GM12878 (cell line): ENCODE results near the gene ELL. TPM values are rescaled to one million over a fixed set of nuclear protein-coding genes. Genes with fewer than 3 reads are reported as not detected.

Experiments used
- ATAC-seq: fragments of 200-7000 bp; cut with Tn5 transposase; 3 replicates; pipeline ENCODE4 v1.9.1; 2020; ENCODE audit warnings: mild to moderate bottlenecking, moderate library complexity
- BruUV-seq: library from RNA; stranded (reverse); fragments of 400-500 nt; replicated peaks from 2 replicates; lab custom pipeline; 2021; lab: Mats Ljungman, UMichigan
- CTCF ChIA-PET: fragments of 300-600 bp; sonication (Branson Sonifier 250); formaldehyde crosslinking; extraction: SDS; loops from one replicate; lab custom pipeline; 2021; ENCODE audit warnings: inconsistent platforms; lab: Yijun Ruan, JAX
- POLR2A ChIA-PET: fragments of 350-600 bp; formaldehyde crosslinking; extraction: SDS; loops from one replicate; lab custom pipeline; 2021; ENCODE audit warnings: inconsistent platforms; lab: Charles Lee
- RAD21 ChIA-PET: fragments of 300-600 bp; sonication (Branson Sonifier 250); formaldehyde crosslinking; loops from one replicate; lab custom pipeline; 2023; ENCODE audit warnings: antibody characterized with exemption; ENCODE audit not compliant: unreplicated experiment; lab: Charles Lee
- SMC1A ChIA-PET: fragments of 300-600 bp; sonication (Branson Sonifier 250); formaldehyde crosslinking; loops from one replicate; lab custom pipeline; 2023; ENCODE audit not compliant: unreplicated experiment, uncharacterized antibody; lab: Charles Lee
- DNase-seq: peaks from one replicate; pipeline ENCODE4 v3.0.0-alpha.2; 2011; ENCODE audit warnings: low read depth, low spot score
- FAIRE-seq: peaks from 3 replicates; lab custom pipeline; 2011; peaks lifted over from hg19 to GRCh38; lab: Jason Lieb, UNC
- H2AFZ ChIP-seq: 2 replicates; pipeline ENCODE4 v1.6.0; 2011; ENCODE audit warnings: low read depth, low read length, control low read depth; ENCODE audit not compliant: control insufficient read depth
- H3K27ac ChIP-seq: 2 replicates; pipeline ENCODE4 v1.5.1; 2011; ENCODE audit warnings: control low read depth; ENCODE audit not compliant: control insufficient read depth, insufficient read depth
- H3K27me3 ChIP-seq, 2 experiments: replicated peaks in 1 of 2; 2 replicates each; pipeline versions ENCODE4 v1.6.0 to v1.6.1; 2011; ENCODE audit warnings: low read length in 1 of 2; ENCODE audit not compliant: control insufficient read depth in 2 of 2, insufficient read depth in 2 of 2
- H3K36me3 ChIP-seq, 2 experiments: 2 replicates each; pipeline ENCODE4 v1.5.1; 2011; ENCODE audit warnings: low read length in 1 of 2; ENCODE audit not compliant: control insufficient read depth in 2 of 2, insufficient read depth in 2 of 2
- H3K4me1 ChIP-seq: 2 replicates; pipeline ENCODE4 v1.6.1; 2011; ENCODE audit warnings: mild to moderate bottlenecking, low read length, moderate library complexity, mixed read lengths; ENCODE audit not compliant: control insufficient read depth, insufficient read depth
- H3K4me2 ChIP-seq: 2 replicates; pipeline ENCODE4 v1.6.0; 2011; ENCODE audit warnings: control low read depth; ENCODE audit not compliant: control insufficient read depth, insufficient read depth
- H3K4me3 ChIP-seq: fragments of 200-600 bp; sonication (generic); 2 replicates; pipeline ENCODE4 v1.5.1; 2016
- H3K79me2 ChIP-seq: 2 replicates; pipeline ENCODE4 v1.6.0; 2011; ENCODE audit warnings: low read length; ENCODE audit not compliant: control insufficient read depth, insufficient read depth
- H3K9ac ChIP-seq: 2 replicates; pipeline ENCODE4 v1.8.0; 2011; ENCODE audit warnings: low read length, control low read depth, mixed read lengths; ENCODE audit not compliant: control insufficient read depth, insufficient read depth
- H3K9me3 ChIP-seq: replicated peaks from 3 replicates; pipeline ENCODE4 v1.5.1; 2011; ENCODE audit warnings: mild to moderate bottlenecking, low read length; ENCODE audit not compliant: control insufficient read depth, insufficient read depth
- H4K20me1 ChIP-seq: 2 replicates; pipeline ENCODE4 v1.6.0; 2011; ENCODE audit not compliant: control insufficient read depth, insufficient read depth
- EP300 ChIP-seq, 2 experiments: fragments of 150-350 bp in 1 of 2; IDR thresholded peaks; 2 replicates each; pipeline ENCODE4 v1.6.1; 2011 to 2012; ENCODE audit warnings: low read depth in 2 of 2, low read length in 2 of 2, borderline replicate concordance in 1 of 2, improper control_type of control experiment in 1 of 2, inconsistent platforms in 1 of 2; ENCODE audit not compliant: control insufficient read depth in 1 of 2
- EZH2 ChIP-seq: IDR thresholded peaks from 2 replicates; pipeline ENCODE4 v1.6.1; 2012; ENCODE audit warnings: low read depth, mild to moderate bottlenecking, control low read depth, inconsistent platforms, low read length, borderline replicate concordance; ENCODE audit not compliant: control insufficient read depth
- SP1 ChIP-seq: IDR thresholded peaks from one replicate; pipeline ENCODE4 v1.6.1; 2011; ENCODE audit warnings: low read depth, low read length
- SUPT20H ChIP-seq: IDR thresholded peaks from 2 replicates; pipeline ENCODE4 v1.6.1; 2011; ENCODE audit warnings: low read depth, mild to moderate bottlenecking, low read length, moderate library complexity, borderline replicate concordance; ENCODE audit not compliant: control insufficient read depth
- TARDBP ChIP-seq: IDR thresholded peaks from 2 replicates; pipeline ENCODE4 v1.6.1; 2016; ENCODE audit warnings: borderline replicate concordance
- TBL1XR1 ChIP-seq: IDR thresholded peaks from 2 replicates; pipeline ENCODE4 v1.6.1; 2012; ENCODE audit warnings: low read depth, low read length, improper control_type of control experiment
- TCF3 ChIP-seq: IDR thresholded peaks from 2 replicates; pipeline ENCODE4 v1.6.1; 2012; ENCODE audit warnings: low read depth, mild to moderate bottlenecking, low read length, borderline replicate concordance; ENCODE audit not compliant: insufficient read depth
- TCF7 ChIP-seq: IDR thresholded peaks from 2 replicates; pipeline ENCODE4 v1.6.1; 2014; ENCODE audit warnings: antibody characterized with exemption, borderline replicate concordance
- ZNF384 ChIP-seq: IDR thresholded peaks from 2 replicates; pipeline ENCODE4 v1.6.1; 2012; ENCODE audit warnings: low read depth, mild to moderate bottlenecking, low read length, improper control_type of control experiment, borderline replicate concordance
- WGBS: methylation state at CpG from one replicate; pipeline ENCODE4 v1.1.6; 2016; ENCODE audit warnings: low lambda C conversion rate; ENCODE audit not compliant: insufficient replicate concordance, insufficient coverage; ENCODE audit errors: missing lambda C conversion rate; 5-methylcytosine and 5-hydroxymethylcytosine counted together
- in situ Hi-C: fragments of 300-500 bp; cut with MboI; formaldehyde crosslinking; loops from 9 replicates; pipeline ENCODE4 v1.14.3; 2018; ENCODE audit warnings: mixed read lengths
- intact Hi-C: fragments of 100-400 bp; cut with micrococcal nuclease; formaldehyde crosslinking; loops from one replicate; pipeline ENCODE4 v1.14.2; 2022; ENCODE audit not compliant: unreplicated experiment
- polyA plus RNA-seq, 11 experiments: library from polyadenylated mRNA; depleted of rRNA in 4 of 11; unstranded in 6 of 11; stranded (reverse) in 5 of 11; fragments of >200 nt; fragmentation: Nextera tagmentation in 4 of 11; fragmentation: Illumina TruSeq in 1 of 11; extraction: Ambion mirVana in 4 of 11; extraction: Trizol in 1 of 11; gene quantifications; 1 replicate in 1 of 11; 2 replicates in 10 of 11; pipeline versions ENCODE4 v1.2.1 to v1.2.3, GENCODE V29; 2011 to 2016; ENCODE audit warnings: inconsistent platforms in 2 of 11, missing spikeins in 2 of 11, low read depth in 1 of 11
- total RNA-seq, 4 experiments: library from RNA; depleted of rRNA in 3 of 4; stranded (reverse); fragments of >200 nt in 3 of 4; fragmentation: Illumina TruSeq in 1 of 4; extraction: Trizol in 1 of 4; gene quantifications; 2 replicates each; pipeline versions ENCODE4 v1.2.1 to v1.2.3, GENCODE V29; 2013 to 2021
- TF ChIP-seq, protein P1 (sequence below): fragments of 450-650 bp; formaldehyde crosslinking; IDR thresholded peaks from 2 replicates; pipeline ENCODE4 v1.5.0; 2022; ENCODE audit warnings: mild to moderate bottlenecking, missing genetic modification characterization
- TF ChIP-seq, protein P2 (sequence below): fragments of 450-650 bp; IDR thresholded peaks from 2 replicates; pipeline ENCODE4 v1.6.1; 2017; ENCODE audit warnings: borderline replicate concordance
- TF ChIP-seq, protein P3 (sequence below): fragments of 450-650 bp; formaldehyde crosslinking; IDR thresholded peaks from 2 replicates; pipeline ENCODE4 v1.4.0; 2020; ENCODE audit warnings: mild to moderate bottlenecking, moderate library complexity

ELL gene
- total and polyA plus RNA-seq, 10 of the 15 experiments (the other 5 are each of a cell fraction or from before 2014, with no cell fraction given), result 0.91 to 25.0 (median 9.1) TPM

DNA sequence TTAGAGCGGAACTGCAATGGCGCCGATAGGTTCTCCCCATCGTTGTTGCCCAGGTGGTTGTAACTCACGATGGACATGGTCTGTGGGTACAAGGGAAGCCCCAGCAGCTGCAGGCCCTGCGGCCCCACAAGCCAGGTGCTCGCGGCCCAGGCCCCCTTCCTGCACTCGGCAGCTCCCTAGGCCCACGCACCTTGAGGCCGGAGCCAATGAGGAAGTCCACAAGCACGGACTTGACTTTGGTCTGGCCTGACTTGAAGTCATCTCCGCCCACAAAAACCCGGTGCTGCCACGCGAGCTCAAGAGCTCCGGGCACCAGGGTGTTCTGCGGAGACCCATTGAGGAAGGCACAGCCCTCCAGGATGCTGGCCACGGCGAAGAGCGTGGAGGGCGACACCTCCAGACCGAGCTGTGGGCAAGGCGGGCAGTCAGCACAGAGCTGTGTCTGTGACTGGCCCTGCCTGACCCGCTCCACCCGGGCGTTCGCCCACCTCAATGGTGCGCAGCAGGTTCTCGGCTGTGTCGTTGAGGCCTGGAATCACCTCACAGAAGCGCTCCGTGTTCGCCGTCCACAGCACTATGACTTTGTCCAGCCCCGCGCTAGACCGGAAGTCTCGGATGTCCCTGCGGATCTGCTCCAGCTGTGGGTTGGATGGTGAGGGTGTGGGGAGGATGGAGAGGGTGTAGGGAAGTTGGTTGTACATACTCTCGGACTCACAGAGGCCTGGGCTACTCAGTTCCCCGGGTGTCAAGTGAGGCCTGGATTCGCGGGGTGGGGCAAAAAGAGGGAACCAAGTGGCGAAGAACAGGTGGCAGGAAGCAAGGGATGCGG lies 85.8 kb downstream of the ELL start:
- no peak overlapping the region for H3K9ac ChIP-seq
- FAIRE-seq, result no peak
- ChIA-PET SMC1A (interaction anchor here (0.5 kb wide), 1 partner anchor 124 kb away, joined by 3 read pairs; no protein-coding TSS in a partner anchor), POLR2A (interaction anchor here (0.5 kb wide), 2 partner anchors 81 to 380 kb away, joined by 3 to 4 read pairs; no protein-coding TSS in a partner anchor), RAD21 (no interaction called here), CTCF (interaction anchor here (0.9 kb wide), 1 partner anchor 17 kb away, joined by 3 read pairs; the partner anchor contains the start of gene SSBP4)
- peaks cover 0 to 2% of the 10 kb centered on the region in 2 experiments; a peak in 3 of 4 replicates for H3K36me3 ChIP-seq
- H3K4me3 ChIP-seq, result peak overlapping the region; percentile 65; the same call in 1 of the 2 replicates
- BruUV-seq, result no TSS peak
- no peak overlapping the region for H3K27ac ChIP-seq
- no peak overlapping the region for H2AFZ ChIP-seq
- H3K4me1 ChIP-seq, result peaks cover 21% of the 10 kb centered on the region
- DNase-seq, result no peak
- intact Hi-C loops (no loop called here), in situ Hi-C loops (no loop called here)
- ATAC-seq, result no peak
- peaks cover 8% of the 10 kb centered on the region for H3K79me2 ChIP-seq
- no peaks in the 10 kb centered on the region for H3K27me3 ChIP-seq
- H3K4me2 ChIP-seq, result peak overlapping the region; percentile 56
- H4K20me1 ChIP-seq, result no peaks in the 10 kb centered on the region
- WGBS, result 87% methylated on average over 46 of the region's 46 CpGs
- no peaks in the 10 kb centered on the region; the same call in 2 of the 3 replicates for H3K9me3 ChIP-seq
- TF ChIP-seq, protein P1, sequence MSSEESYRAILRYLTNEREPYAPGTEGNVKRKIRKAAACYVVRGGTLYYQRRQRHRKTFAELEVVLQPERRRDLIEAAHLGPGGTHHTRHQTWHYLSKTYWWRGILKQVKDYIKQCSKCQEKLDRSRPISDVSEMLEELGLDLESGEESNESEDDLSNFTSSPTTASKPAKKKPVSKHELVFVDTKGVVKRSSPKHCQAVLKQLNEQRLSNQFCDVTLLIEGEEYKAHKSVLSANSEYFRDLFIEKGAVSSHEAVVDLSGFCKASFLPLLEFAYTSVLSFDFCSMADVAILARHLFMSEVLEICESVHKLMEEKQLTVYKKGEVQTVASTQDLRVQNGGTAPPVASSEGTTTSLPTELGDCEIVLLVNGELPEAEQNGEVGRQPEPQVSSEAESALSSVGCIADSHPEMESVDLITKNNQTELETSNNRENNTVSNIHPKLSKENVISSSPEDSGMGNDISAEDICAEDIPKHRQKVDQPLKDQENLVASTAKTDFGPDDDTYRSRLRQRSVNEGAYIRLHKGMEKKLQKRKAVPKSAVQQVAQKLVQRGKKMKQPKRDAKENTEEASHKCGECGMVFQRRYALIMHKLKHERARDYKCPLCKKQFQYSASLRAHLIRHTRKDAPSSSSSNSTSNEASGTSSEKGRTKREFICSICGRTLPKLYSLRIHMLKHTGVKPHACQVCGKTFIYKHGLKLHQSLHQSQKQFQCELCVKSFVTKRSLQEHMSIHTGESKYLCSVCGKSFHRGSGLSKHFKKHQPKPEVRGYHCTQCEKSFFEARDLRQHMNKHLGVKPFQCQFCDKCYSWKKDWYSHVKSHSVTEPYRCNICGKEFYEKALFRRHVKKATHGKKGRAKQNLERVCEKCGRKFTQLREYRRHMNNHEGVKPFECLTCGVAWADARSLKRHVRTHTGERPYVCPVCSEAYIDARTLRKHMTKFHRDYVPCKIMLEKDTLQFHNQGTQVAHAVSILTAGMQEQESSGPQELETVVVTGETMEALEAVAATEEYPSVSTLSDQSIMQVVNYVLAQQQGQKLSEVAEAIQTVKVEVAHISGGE (CRISPR knock-in tag), result no peak
- TF ChIP-seq EZH2 (no peak), TBL1XR1 (no peak), TARDBP (no peak), ZNF384 (no peak), SUPT20H (no peak), TCF3 (no peak), TCF7 (no peak), SP1 (no peak), EP300 (IDR thresholded peaks at IDR 0.05; ENCODE audit: borderline replicate concordance in 1 of 2, control insufficient read depth in 1 of 2, low read depth in 2 of 2, low read length in 2 of 2) (no peak)
- TF ChIP-seq, protein P2, sequence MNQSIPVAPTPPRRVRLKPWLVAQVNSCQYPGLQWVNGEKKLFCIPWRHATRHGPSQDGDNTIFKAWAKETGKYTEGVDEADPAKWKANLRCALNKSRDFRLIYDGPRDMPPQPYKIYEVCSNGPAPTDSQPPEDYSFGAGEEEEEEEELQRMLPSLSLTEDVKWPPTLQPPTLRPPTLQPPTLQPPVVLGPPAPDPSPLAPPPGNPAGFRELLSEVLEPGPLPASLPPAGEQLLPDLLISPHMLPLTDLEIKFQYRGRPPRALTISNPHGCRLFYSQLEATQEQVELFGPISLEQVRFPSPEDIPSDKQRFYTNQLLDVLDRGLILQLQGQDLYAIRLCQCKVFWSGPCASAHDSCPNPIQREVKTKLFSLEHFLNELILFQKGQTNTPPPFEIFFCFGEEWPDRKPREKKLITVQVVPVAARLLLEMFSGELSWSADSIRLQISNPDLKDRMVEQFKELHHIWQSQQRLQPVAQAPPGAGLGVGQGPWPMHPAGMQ, result no peak
- TF ChIP-seq, protein P3, sequence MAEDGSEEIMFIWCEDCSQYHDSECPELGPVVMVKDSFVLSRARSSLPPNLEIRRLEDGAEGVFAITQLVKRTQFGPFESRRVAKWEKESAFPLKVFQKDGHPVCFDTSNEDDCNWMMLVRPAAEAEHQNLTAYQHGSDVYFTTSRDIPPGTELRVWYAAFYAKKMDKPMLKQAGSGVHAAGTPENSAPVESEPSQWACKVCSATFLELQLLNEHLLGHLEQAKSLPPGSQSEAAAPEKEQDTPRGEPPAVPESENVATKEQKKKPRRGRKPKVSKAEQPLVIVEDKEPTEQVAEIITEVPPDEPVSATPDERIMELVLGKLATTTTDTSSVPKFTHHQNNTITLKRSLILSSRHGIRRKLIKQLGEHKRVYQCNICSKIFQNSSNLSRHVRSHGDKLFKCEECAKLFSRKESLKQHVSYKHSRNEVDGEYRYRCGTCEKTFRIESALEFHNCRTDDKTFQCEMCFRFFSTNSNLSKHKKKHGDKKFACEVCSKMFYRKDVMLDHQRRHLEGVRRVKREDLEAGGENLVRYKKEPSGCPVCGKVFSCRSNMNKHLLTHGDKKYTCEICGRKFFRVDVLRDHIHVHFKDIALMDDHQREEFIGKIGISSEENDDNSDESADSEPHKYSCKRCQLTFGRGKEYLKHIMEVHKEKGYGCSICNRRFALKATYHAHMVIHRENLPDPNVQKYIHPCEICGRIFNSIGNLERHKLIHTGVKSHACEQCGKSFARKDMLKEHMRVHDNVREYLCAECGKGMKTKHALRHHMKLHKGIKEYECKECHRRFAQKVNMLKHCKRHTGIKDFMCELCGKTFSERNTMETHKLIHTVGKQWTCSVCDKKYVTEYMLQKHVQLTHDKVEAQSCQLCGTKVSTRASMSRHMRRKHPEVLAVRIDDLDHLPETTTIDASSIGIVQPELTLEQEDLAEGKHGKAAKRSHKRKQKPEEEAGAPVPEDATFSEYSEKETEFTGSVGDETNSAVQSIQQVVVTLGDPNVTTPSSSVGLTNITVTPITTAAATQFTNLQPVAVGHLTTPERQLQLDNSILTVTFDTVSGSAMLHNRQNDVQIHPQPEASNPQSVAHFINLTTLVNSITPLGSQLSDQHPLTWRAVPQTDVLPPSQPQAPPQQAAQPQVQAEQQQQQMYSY (CRISPR knock-in tag), result no peak
